ENCODE data around the gene B3GALT5. TPM values are rescaled to one million over a fixed set of nuclear protein-coding genes. Genes with fewer than 3 reads are reported as not detected.

The B3GALT5 gene
- total and polyA plus RNA-seq, 2 donors (not counting 1 experiment from before 2014, with no cell fraction given), result not detected

GRCh38 chr21:39630827-39631226 lies 18.1 kb downstream of the B3GALT5 start:
- TF ChIP-seq EZH2 (IDR thresholded peaks at IDR 0.05; ENCODE audit: borderline replicate concordance, insufficient read depth, low read depth, low read length, poor library complexity, severe bottlenecking), result no peak
- TF ChIP-seq, protein P1, sequence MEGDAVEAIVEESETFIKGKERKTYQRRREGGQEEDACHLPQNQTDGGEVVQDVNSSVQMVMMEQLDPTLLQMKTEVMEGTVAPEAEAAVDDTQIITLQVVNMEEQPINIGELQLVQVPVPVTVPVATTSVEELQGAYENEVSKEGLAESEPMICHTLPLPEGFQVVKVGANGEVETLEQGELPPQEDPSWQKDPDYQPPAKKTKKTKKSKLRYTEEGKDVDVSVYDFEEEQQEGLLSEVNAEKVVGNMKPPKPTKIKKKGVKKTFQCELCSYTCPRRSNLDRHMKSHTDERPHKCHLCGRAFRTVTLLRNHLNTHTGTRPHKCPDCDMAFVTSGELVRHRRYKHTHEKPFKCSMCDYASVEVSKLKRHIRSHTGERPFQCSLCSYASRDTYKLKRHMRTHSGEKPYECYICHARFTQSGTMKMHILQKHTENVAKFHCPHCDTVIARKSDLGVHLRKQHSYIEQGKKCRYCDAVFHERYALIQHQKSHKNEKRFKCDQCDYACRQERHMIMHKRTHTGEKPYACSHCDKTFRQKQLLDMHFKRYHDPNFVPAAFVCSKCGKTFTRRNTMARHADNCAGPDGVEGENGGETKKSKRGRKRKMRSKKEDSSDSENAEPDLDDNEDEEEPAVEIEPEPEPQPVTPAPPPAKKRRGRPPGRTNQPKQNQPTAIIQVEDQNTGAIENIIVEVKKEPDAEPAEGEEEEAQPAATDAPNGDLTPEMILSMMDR (IDR thresholded peaks at IDR 0.05), result no peak
- no peak overlapping the region for H3K4me3 Mint-ChIP-seq
- no peak overlapping the region for H3K9ac ChIP-seq (ENCODE audit: low read length)
- DNase-seq (no peak), ATAC-seq (ENCODE audit: low read depth) (no peak)
- H3K27me3 ChIP-seq (replicated peaks in 1 of 4; ENCODE audit: control extremely low read depth in 1 of 4, control insufficient read depth in 3 of 4, insufficient read depth in 4 of 4, low read length in 3 of 4), result no peaks in the 10 kb centered on the region
- no peak overlapping the region for H3K4me3 ChIP-seq (ENCODE audit: control extremely low read depth in 1 of 5, extremely low read depth in 1 of 5, insufficient read depth in 1 of 5, low read depth in 2 of 5, low read length in 4 of 5)
- no peaks in the 10 kb centered on the region for H3K9me3 ChIP-seq (ENCODE audit: control extremely low read depth in 1 of 3, control insufficient read depth in 2 of 3, insufficient read depth in 1 of 3, low read length in 2 of 3)
- 83% methylated on average over 1 of the region's 2 CpGs for WGBS (ENCODE audit: insufficient coverage)
- no peaks in the 10 kb centered on the region for H3K4me1 Mint-ChIP-seq
- ChIA-PET CTCF (no interaction called here), POLR2A (no interaction called here)
- no peaks in the 10 kb centered on the region for H3K36me3 ChIP-seq (replicated peaks in 1 of 2; ENCODE audit: control extremely low read depth in 1 of 2, control insufficient read depth in 1 of 2, extremely low read depth in 1 of 2, insufficient read depth in 2 of 2, low read length in 1 of 2)
- no peak overlapping the region for H3K4me2 ChIP-seq (replicated peaks; ENCODE audit: low read depth, low read length, poor library complexity, severe bottlenecking)
- no peaks in the 10 kb centered on the region for H3K79me2 ChIP-seq (ENCODE audit: control insufficient read depth, insufficient read depth, low read length)
- no peak overlapping the region for H2AFZ ChIP-seq (ENCODE audit: insufficient read depth, low read depth, low read length, poor library complexity, severe bottlenecking)
- peaks cover 2% of the 10 kb centered on the region for H3K9me3 Mint-ChIP-seq (ENCODE audit: insufficient read depth)
- H3K27ac Mint-ChIP-seq, result no peak overlapping the region
- H3K27me3 Mint-ChIP-seq, result no peaks in the 10 kb centered on the region
- H4K20me1 ChIP-seq (ENCODE audit: control insufficient read depth, insufficient read depth, low read length, poor library complexity, severe bottlenecking), result no peaks in the 10 kb centered on the region
- intact Hi-C loops (cut with micrococcal nuclease), result no loop called here
- H3K27ac ChIP-seq (ENCODE audit: low read length in 2 of 2), result no peak overlapping the region
- no peaks in the 10 kb centered on the region for H3K4me1 ChIP-seq (ENCODE audit: control insufficient read depth in 2 of 2, insufficient read depth in 2 of 2, low read length in 2 of 2)

DNA sequence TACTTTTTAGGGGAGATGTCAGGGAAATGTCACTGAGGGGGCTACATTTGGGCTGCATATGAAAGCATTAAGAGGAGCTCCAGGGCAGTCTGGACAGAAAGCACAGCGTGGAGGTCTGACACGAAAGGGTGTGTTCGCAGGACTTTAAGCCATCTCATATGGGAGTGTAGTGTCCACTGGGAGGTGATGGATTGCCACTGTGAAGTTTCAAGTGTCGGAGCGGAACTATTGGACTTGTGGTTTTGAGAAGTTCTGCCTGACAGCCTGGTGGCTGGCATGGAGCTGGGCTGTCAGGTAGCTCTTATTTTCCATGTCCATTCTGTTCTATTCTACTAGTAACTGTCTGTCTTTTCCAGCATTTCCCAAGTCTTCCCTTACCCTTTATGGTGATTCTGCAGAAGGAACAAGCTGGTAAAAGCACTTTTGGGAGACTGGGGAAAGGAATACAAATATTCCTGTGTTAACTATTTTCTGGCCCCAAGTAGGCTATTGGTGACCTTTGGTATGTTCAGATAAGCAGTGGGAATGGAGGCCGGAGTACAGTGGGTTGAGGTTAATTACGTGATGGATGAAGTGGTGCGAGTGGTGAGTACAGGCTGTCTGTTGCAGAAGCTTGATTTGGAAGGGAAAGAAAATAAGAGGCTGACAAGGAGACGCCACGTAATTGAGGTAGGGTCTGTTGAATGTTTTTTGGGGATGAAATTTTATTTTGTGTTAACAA lies 19.3 kb downstream of the B3GALT5 start:
- Histone ChIP-seq H4K20me1 (ENCODE audit: control insufficient read depth, insufficient read depth, low read length, poor library complexity, severe bottlenecking) (no peaks in the 10 kb centered on the region), H3K4me2 (replicated peaks; ENCODE audit: low read depth, low read length, poor library complexity, severe bottlenecking) (no peak overlapping the region)
- H3K27me3 Mint-ChIP-seq, result no peaks in the 10 kb centered on the region

More for the DNA sequence above, 19.3 kb downstream of the B3GALT5 start:
- H3K9ac ChIP-seq (ENCODE audit: low read length), result no peak overlapping the region
- H2AFZ ChIP-seq (ENCODE audit: insufficient read depth, low read depth, low read length, poor library complexity, severe bottlenecking), result no peak overlapping the region
- CTCF ChIA-PET, result no interaction called here
- Mint-ChIP-seq H3K9me3 (ENCODE audit: insufficient read depth) (peaks cover 2% of the 10 kb centered on the region), H3K4me1 (no peaks in the 10 kb centered on the region), H3K27ac (no peak overlapping the region), H3K4me3 (no peak overlapping the region)
- H3K9me3 ChIP-seq (ENCODE audit: control extremely low read depth in 1 of 3, control insufficient read depth in 2 of 3, insufficient read depth in 1 of 3, low read length in 2 of 3), result peaks cover 0 to 3% (median 0%) of the 10 kb centered on the region in 3 donors
- no peak overlapping the region for H3K4me3 ChIP-seq (ENCODE audit: control extremely low read depth in 1 of 5, extremely low read depth in 1 of 5, insufficient read depth in 1 of 5, low read depth in 2 of 5, low read length in 4 of 5)
- 91% methylated on average over 10 of the region's 10 CpGs for WGBS (ENCODE audit: insufficient coverage)
- H3K4me1 ChIP-seq (ENCODE audit: control insufficient read depth in 2 of 2, insufficient read depth in 2 of 2, low read length in 2 of 2), result no peaks in the 10 kb centered on the region
- intact Hi-C loops (cut with micrococcal nuclease), result no loop called here
- H3K27me3 ChIP-seq (replicated peaks in 1 of 4; ENCODE audit: control extremely low read depth in 1 of 4, control insufficient read depth in 3 of 4, insufficient read depth in 4 of 4, low read length in 3 of 4), result no peaks in the 10 kb centered on the region
- no peaks in the 10 kb centered on the region for H3K36me3 ChIP-seq (replicated peaks in 1 of 2; ENCODE audit: control extremely low read depth in 1 of 2, control insufficient read depth in 1 of 2, extremely low read depth in 1 of 2, insufficient read depth in 2 of 2, low read length in 1 of 2)
- ATAC-seq (ENCODE audit: low read depth), result no peak
- no peak for TF ChIP-seq EZH2 (IDR thresholded peaks at IDR 0.05; ENCODE audit: borderline replicate concordance, insufficient read depth, low read depth, low read length, poor library complexity, severe bottlenecking)
- TF ChIP-seq, protein P1 (IDR thresholded peaks at IDR 0.05), result no peak
- DNase-seq, result no peak
- POLR2A ChIA-PET, result no interaction called here
- no peaks in the 10 kb centered on the region for H3K79me2 ChIP-seq (ENCODE audit: control insufficient read depth, insufficient read depth, low read length)
- no peak overlapping the region for H3K27ac ChIP-seq (ENCODE audit: low read length in 2 of 2)

Measured in B cell (primary cell).